8988T (cell line): ENCODE results near the gene MOB3A.
A peak's percentile ranks its signal among the peaks of the same experiment; 100 is the strongest.
"Not testable (repeated sequence)": the region's sequence is repeated elsewhere in the genome, so short reads cannot be mapped to it uniquely, and the experiment has no call there.

Source experiments
- DNase-seq: peaks from one replicate; pipeline ENCODE4 v3.0.0; 2011

MOB3A gene

DNA sequence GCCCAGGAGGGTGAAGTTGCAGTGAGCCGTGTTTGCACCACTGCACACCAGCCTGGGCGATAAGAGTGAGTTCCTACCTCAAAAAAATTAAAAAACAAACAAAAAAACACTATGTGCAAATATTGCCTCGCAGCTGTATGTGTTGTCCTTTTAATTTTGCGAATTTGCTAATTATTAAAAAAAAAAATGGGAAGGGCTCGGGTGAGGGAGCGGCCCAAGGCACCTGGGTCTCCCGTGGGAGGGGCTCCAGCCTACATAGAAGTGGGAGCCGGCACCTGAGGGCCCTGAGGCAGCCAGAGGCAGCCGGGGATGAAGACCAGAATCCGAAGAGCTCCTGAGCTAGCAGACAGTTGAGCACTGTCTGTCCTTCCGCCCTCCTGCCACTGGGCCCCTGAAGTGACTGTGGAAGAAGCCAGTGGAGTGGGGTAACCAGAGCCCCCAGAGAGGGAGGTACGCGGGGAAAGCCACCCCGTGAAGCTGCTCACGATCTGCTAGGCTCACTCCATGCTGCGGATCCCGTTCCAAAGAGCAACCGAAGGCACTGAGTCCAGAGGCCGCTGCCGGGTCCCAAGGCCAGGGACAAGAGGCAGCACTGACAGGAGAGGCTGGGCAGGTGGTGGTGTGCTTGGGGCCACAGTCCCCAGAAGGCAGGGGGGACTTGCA is 7.0 kb upstream of the MOB3A start:
- DNase-seq, result no peak

DNA sequence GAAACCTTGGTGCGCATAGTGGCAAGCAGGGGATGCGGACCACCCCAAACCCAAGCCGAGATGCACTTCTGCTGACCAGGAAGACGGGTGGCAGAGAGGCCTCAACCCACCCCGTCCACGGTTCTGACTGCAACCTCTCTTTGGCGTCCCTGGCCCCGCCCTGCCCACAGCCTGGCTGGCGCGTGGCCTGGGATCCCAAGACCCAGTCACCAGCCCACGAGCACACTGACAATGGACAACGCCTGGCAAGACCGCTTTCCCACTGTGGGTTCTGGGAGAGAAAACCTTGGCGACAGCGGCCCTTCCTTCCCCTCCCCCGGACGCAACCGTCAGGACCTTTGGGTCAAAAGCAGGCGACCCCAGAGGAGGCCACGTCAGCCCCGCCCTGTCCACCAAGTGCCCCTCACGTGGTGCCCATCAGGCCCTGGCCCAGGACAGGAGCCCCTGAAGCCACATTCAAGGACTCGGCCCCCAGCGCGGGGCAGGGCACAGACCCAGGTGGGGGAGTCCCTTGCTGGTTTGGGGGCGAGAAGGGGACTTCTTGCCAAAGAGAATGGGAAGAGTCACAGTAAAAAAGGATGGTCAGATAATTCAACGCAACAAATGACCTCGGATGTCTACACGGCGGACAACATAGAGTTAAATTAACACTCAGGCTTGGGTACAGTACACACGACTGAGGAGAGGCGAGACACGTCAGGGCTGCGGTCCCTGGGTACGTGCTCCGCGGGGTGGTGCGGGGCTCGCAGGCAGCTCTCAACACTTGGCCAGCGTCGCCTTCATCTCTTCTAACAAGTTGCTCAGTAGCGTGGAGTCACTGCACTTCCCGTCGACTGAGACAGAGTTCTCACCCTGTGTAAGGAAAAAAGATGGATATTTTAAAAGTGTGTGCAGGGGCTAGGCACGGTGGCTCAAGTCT is 5.5 kb upstream of the MOB3A start:
- DNase-seq, result no peak

GRCh38 chr19:2100719-2101061 is 4.6 kb upstream of the MOB3A start:
- no peak for DNase-seq

DNA sequence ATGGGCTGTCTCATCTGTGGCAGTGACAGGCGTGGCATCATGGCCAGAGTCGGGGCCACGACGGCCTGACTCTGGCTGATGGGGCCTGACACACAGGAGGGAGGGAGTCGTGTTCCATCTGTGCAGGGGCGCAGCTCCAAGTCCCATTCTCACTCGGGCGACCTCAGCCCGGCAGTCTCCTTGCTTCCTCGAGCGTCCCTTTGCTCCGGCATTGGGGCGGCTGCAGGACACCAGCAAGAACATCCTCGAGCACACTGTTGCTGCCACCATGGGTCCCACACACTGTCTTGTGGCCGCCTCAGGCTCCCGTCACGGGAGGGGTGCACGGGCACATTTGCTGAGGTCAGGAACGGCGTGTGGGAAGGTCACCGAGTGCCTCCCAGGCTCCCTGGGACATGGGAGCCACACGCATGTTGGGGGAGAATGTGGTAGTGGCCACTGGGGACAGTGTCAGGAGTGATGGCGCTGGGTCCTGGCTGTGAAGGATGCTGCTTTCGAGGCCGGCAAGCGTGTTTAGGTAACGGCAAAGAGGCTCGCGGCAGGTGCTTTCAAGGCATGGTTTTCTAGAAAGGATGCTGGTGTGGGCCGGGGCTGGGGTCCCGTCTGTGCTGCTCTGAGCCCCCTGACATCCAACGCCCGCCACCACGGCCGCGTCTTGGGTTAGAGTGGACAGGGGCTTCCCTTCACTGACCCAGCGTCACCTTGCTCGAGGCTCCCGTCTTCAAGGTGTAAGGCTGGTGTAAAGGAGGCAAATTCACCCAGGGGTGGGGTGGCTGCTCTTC is 4.0 kb upstream of the MOB3A start:
- DNase-seq, result no peak

DNA sequence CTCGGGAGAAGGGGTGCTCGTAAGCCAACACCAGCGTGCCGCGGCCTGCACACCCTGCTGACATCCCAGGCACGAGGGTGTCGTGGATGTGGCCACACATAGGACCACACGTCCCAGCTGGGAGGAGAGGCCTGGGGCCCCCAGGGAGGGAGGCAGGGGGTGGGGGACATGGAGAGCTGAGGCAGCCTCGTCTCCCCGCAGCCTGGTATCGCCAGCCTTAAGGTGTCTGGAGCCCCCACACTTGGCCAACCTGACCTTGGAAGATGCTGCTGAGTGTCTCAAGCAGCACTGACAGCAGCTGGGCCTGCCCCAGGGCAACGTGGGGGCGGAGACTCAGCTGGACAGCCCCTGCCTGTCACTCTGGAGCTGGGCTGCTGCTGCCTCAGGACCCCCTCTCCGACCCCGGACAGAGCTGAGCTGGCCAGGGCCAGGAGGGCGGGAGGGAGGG is 3.0 kb upstream of the MOB3A start:
- no peak for DNase-seq

GRCh38 chr19:2097886-2098327 is 1.8 kb upstream of the MOB3A start:
- no peak for DNase-seq

- no peak for DNase-seq
Observed at GRCh38 chr19:2097203-2097885, 1.2 kb upstream of the MOB3A start.

DNA sequence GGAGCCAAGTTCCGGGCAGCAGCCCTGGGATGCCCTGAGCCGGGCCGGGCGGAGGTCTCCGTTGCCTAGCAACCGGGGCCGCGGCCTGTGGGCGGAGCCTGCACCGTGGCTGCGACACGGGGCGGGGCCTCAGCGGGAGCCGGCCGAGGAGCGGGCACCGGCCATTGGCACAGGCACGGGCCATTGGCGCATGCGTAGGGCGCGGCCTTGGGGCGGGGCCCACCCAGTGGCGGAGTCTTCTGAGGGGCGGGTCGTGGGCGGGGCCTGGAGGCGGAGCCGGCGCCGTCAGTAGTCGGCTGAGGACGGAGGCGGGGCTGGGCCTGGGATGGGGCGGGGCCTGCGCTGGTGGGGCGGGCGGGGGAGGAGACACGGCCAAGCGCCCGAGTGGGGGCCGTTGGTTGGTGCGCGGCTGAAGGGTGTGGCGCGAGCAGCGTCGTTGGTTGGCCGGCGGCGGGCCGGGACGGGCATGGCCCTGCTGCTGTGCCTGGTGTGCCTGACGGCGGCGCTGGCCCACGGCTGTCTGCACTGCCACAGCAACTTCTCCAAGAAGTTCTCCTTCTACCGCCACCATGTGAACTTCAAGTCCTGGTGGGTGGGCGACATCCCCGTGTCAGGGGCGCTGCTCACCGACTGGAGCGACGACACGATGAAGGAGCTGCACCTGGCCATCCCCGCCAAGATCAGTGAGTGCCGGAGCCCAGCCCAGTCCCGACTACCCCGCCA is 515 bp upstream of the MOB3A start, which contains the start of gene IZUMO4:
IZUMO4 (plus strand) TSS at position 436 of the 723 bp plus-strand sequence; CDS start at position 467, 31 bp downstream.
- peak; percentile 93 for DNase-seq

DNA sequence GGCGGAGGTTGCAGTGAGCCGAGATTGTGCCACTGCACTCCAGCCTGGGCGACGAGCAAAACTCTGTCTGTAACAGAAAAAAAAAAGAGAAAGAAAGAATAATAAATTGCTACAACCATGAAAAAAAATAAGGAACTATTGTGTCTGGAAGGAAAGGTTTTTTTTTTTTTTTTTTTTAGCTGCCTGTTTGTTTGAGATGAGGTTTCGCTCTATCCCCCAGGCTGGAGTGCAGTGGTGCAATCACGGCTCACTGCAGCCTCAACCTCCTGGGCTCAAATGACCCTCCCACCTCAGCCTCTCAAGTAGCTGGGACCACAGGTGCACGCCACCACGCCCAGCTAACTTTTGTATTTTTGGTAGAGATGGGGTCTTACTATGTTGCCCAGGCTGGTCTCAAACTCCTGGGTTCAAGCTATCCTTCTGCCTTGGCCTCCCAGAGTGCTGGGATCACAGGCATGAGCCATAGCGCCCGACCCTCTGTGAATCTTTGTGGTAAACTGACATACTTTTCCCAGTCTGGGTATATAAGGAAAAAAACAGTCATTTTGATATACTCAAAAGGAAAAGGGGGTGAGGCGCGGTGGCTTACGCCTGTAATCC is 4.1 kb downstream of the MOB3A start:
- not testable (repeated sequence) for DNase-seq

- no peak for DNase-seq
Observed at GRCh38 chr19:2089727-2090053, 6.4 kb downstream of the MOB3A start.

DNA sequence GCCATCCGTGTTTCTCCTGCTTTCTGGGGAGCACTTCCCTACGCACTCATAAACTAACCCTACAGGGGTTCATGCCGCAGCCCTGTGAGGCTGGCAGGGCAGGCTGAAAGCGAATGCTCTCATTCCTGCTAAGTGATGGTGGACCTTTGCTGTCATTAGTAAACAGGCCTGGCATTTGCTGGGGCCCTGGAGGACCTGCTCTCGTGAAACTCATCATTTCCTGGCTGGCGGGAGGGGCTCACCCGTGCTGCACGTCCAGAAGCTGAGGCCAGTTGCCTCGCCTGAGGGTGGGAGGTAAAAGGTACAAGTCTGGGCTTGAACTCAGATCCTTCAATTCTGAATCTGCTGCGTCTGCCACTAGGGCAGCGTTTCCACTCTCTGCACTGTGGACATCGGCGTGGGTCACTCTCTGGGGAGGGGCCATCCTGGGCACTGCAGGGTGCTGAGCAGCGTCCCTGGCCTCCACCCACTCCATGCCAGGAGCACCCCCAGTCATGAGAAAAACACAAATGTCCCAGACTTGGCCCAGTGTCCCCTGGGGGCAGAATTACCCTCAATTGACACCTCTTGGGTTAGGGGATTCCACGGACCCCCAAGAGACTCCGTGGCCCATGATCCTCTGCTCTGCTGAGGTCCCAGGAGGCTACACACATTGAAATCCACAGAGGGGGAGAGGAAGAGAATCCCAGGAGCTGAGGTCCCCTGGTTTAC is 7.0 kb downstream of the MOB3A start:
- DNase-seq, result no peak

DNA sequence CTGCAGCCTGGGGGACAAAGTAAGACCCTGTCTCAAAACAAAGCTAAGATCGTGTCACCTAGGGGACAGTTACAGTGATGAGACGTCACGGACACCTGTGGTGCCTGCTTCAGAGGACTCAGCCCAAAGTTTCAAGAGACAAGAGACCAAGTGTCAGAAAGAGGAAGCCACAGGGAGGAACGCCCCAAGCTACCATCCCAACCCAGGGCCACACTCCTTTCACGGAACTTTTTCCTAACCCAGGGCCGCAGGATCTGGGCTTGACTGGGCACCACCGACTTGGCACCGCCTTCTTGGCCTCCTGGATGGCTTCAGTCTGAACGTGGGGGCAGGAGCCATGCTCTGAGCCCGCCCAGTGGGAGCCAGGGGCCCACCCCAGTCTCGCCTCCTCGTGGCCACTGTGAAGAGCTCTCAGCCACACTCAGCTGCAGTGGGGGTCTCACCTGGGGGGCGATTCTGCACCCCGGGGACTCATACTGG is 8.5 kb downstream of the MOB3A start:
- DNase-seq, result no peak

- DNase-seq, result not testable (repeated sequence)
Observed at GRCh38 chr19:2086695-2087620, 9.2 kb downstream of the MOB3A start.

DNA sequence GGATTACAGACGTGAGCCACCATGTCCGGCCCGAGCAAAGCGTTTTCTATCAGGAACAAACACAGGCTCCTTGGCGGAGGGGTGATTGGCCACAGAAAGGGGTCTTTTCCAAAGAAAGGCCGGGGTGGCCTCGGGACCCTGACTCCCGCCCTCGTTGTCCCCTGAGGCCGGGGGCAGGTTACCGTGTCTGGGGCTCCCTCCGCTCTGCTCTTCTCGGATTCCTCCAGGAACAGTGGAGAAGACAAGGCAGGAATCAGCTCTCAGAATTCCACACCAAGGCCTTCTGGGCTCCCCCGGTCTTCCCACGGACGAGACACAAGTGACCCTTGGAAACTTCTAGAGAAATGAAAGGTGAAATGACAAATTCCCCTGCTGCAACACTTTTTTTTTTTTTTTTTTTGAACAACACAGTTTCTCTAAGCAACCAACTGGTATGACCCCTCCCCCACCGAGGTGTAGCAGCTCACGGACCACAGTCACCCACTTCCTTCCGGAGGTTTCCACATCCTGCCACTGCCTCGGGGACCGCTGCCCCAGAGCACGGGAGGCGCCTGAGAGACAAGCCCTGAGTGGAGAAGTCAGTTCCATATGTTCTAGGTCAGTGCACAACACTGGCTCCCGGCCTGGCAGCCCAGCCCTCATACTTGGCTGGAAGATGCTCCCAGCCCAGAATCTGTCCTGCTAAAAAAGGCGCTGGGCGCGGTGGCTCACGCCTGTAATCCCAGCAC is 11.0 kb downstream of the MOB3A start:
- no peak for DNase-seq

DNA sequence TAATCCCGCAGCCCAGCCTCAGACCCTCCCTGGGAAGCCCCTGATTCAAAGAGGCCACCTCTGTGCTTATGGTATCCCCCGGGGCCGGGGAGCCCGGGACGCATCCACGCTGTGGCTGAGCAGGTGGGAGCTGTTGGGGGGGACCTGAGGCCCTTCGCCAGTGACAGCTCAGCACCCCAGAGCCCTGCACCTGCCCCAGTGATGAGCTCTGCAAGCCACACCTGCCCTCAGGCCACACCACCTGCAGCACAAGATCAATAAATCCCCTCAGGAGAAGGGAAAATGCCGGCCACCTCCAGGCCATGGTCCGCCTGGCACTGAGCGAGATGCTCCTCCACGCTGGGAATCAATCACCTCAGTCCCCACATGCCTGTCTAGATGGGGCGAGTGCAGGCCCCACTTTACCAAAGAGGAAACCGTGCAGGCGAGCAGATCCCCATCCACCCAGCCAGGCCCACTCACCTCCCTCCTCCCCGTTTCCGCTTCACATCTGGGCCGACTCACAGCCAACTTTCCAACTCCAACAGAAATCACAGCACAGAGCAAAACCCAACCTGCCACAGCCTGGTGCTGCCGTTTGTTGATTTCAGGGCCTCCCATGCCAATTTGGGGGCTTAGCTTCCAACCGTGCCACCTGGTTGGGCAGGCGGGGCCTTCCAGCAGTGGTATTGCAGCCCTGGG is 12.8 kb downstream of the MOB3A start:
- DNase-seq, result no peak

- no peak for DNase-seq
Observed at GRCh38 chr19:2081873-2082810, 14.0 kb downstream of the MOB3A start.

GRCh38 chr19:2080336-2080988 is 15.7 kb downstream of the MOB3A start:
- no peak for DNase-seq
